T-helper 1 cell (primary cell): Measurements from ENCODE around the gene TSGA10IP.

Experiments used
- DNase-seq, 5 donors: peaks; one replicate each; pipeline ENCODE4 v3.0.0-alpha.2; 2012 to 2020

TSGA10IP gene

DNA sequence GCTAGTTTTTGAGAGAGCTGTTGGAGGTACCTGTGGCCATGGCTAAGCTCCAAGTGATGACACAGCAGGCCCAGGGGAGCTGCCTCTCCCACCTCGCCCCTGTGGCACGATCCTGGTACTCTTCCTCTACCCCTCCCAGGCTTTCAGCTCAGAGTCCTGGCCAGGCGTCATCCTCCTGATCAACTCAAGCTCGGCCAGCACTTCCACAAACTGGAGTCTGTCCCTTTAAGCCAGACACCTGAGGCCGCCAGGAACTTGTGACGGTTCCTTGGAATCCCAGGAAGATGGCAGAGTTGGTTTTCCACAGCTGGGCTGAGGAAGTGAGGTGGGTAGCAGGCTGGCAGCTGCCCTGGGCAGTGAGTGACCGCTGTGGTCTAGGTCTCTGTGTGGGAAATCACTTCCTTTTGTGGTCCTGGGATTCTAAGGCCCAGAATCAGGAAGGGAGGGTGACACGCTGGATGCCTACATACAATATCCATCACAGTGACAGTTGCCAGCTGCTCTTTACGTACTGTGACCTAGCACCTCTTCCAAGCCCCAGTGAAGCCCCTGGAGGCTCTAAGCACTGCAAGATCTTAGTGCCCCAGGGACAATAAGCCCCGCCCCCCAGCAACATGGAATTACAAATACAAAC is 63.3 kb downstream of the TSGA10IP start:
- no peak for DNase-seq
